Stromal cell of bone marrow (primary cell): ENCODE measurements around the gene SMIM27.
"Not testable (repeated sequence)": the region's sequence is repeated elsewhere in the genome, so short reads cannot be mapped to it uniquely, and the experiment has no call there.

Experiments
- DNase-seq: peaks from one replicate; pipeline ENCODE4 v3.0.0-alpha.2; 2012; ENCODE audit warnings: low read depth

Gene SMIM27

DNA sequence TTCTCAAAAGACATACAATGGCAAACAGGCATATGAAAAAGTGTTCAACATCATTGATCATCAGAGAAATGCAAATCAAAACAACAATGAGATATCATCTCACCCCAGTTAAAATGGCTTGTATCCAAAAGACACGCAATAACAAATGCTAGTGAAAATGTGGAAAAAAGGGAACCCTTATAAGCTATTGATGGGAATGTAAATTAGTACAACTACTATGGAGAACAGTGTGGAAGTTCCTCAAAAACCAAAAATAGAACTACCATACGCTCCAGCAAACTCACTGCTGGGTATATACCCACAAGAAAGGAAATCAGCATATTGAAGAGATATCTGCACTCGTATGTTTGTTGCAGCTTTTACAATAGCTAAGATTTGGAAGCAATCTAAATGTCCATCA, 46.9 kb downstream of the SMIM27 start:
- not testable (repeated sequence) for DNase-seq
